Activated naive CD4-positive, alpha-beta T cell treated with anti-CD3 and anti-CD28 coated beads for 36 hours (primary cell): ENCODE data around the gene OVOL2. TPM values are rescaled to one million over a fixed set of nuclear protein-coding genes. Genes with fewer than 3 reads are reported as not detected.

Experiments
- CTCF ChIA-PET: fragments of 350-600 bp; sonication (Branson Sonifier 250); formaldehyde crosslinking; loops from one replicate; lab custom pipeline; 2021; ENCODE audit warnings: antibody characterized with exemption; lab: Charles Lee
- DNase-seq: peaks from one replicate; pipeline ENCODE4 v3.0.0-alpha.2; 2020
- H3K27ac Mint-ChIP-seq: one replicate; pipeline ENCODE4 v1.8.0; 2021; ENCODE audit warnings: mild to moderate bottlenecking, mixed read lengths
- H3K27me3 Mint-ChIP-seq: one replicate; pipeline ENCODE4 v1.8.0; 2021; ENCODE audit warnings: low read depth, mixed read lengths
- H3K36me3 Mint-ChIP-seq: one replicate; pipeline ENCODE4 v1.8.0; 2021; ENCODE audit warnings: low read depth, mixed read lengths
- H3K4me1 Mint-ChIP-seq: one replicate; pipeline ENCODE4 v1.8.0; 2021; ENCODE audit warnings: low read depth, mixed read lengths
- H3K4me3 Mint-ChIP-seq: one replicate; pipeline ENCODE4 v1.8.0; 2021; ENCODE audit warnings: mild to moderate bottlenecking, moderate library complexity, mixed read lengths
- H3K9me3 Mint-ChIP-seq: one replicate; pipeline ENCODE4 v1.8.0; 2021; ENCODE audit warnings: mixed read lengths
- intact Hi-C: fragments of 100-400 bp; cut with micrococcal nuclease; formaldehyde crosslinking; loops from one replicate; pipeline ENCODE4 v1.15.1; 2023
- total RNA-seq, 2 experiments: library from RNA; stranded (reverse); gene quantifications; one replicate each; pipeline ENCODE4 v1.2.3, GENCODE V29; 2021

OVOL2 gene
- total RNA-seq, 2 experiments from 2014 or later: not detected

DNA sequence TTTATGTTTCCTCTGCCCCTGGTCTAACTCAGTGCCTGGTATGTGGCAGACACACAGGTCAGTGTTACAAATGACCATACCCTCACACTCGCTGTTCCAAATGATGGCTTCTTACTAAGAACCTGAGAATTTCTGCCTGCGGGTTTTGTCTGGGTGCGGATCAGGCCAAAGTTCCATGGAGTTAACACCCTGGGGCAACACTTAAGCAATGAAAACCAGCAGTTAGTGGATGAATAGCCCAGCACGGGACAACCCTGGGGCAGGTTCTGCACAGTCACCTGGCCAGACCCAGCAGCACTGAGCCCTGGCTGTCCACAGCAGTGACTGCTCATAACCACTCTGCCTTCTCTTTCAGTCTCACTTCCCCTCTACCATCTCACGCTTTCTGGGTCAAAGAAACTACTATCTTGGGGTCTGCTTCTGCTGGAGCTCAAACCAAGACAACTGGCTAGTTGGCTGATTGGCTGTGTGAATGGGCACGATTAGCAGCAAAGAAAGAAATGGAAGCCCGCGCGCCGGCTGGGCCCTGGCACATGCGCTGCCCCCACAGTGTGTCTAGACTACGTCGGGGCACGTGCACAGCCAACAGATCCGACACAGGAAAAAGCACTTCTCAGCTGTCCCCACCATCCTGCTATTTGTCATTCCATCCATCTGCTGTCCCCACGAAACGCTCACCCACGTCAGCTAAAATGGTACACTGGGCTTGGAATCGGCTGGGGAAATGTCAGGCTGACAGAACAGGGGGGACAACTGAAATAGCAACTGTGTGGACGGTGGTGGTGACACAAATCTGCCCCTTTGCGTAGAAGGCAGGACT lies 52.3 kb downstream of the OVOL2 start:
- H3K4me3 Mint-ChIP-seq: no peak overlapping the region
- H3K27me3 Mint-ChIP-seq: no peaks in the 10 kb centered on the region

GRCh38 chr20:18004384-18005031 lies 53.2 kb downstream of the OVOL2 start:
- Mint-ChIP-seq H3K9me3 (no peaks in the 10 kb centered on the region), H3K27ac (no peak overlapping the region), H3K4me3 (no peak overlapping the region), H3K27me3 (no peaks in the 10 kb centered on the region), H3K36me3 (no peaks in the 10 kb centered on the region), H3K4me1 (no peaks in the 10 kb centered on the region)
- CTCF ChIA-PET: interaction anchor here (1.1 kb wide), 1 partner anchor 9 kb away, joined by 3 read pairs; no protein-coding TSS in a partner anchor
- intact Hi-C loops: no loop called here
- no peak for DNase-seq

More for the DNA sequence above, 52.3 kb downstream of the OVOL2 start:
- intact Hi-C loops: no loop called here
- H3K4me1 Mint-ChIP-seq: no peaks in the 10 kb centered on the region
- no peaks in the 10 kb centered on the region for H3K36me3 Mint-ChIP-seq
- no peak for DNase-seq
- CTCF ChIA-PET: interaction anchor here (1.1 kb wide), 1 partner anchor 8 kb away, joined by 3 read pairs; no protein-coding TSS in a partner anchor
- H3K9me3 Mint-ChIP-seq: no peaks in the 10 kb centered on the region
- no peak overlapping the region for H3K27ac Mint-ChIP-seq

DNA sequence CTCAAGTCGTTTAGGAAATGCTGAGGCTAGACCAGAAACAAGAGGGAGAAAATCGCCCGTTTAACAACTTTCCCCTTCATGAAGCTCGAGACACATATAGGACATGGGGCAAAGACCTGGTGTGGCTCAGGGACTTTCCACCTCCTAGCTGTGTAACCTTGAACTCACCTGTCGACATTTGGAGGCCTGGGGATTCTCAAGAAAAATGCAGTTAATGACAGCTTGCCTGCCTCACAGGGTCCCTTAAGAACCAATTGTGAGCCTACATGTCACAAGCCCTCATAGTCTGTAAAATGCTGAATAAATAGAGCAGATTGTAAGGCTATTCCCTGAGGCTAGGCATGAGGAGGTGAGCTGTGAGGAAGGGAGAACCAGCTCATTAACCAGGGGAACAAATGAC lies 53.8 kb downstream of the OVOL2 start:
- no peak for DNase-seq
- Mint-ChIP-seq H3K9me3 (no peaks in the 10 kb centered on the region), H3K4me1 (no peaks in the 10 kb centered on the region), H3K27ac (no peak overlapping the region), H3K36me3 (no peaks in the 10 kb centered on the region), H3K4me3 (no peak overlapping the region), H3K27me3 (no peaks in the 10 kb centered on the region)
- intact Hi-C loops: no loop called here
- CTCF ChIA-PET: interaction anchor here (1.1 kb wide), 1 partner anchor 9 kb away, joined by 3 read pairs; no protein-coding TSS in a partner anchor

- H3K27me3 Mint-ChIP-seq: peaks cover 11% of the 10 kb centered on the region
- no peaks in the 10 kb centered on the region for H3K9me3 Mint-ChIP-seq
- CTCF ChIA-PET: interaction anchor here (0.6 kb wide), 1 partner anchor 493 kb away, joined by 3 read pairs; no protein-coding TSS in a partner anchor
- no peaks in the 10 kb centered on the region for H3K36me3 Mint-ChIP-seq
- DNase-seq: no peak
- no peak overlapping the region for H3K27ac Mint-ChIP-seq
- H3K4me3 Mint-ChIP-seq: no peak overlapping the region
- intact Hi-C loops: no loop called here
- H3K4me1 Mint-ChIP-seq: no peaks in the 10 kb centered on the region
Measured at GRCh38 chr20:18001131-18001921, 56.4 kb downstream of the OVOL2 start.

GRCh38 chr20:17999566-17999965 lies 58.1 kb downstream of the OVOL2 start:
- CTCF ChIA-PET: interaction anchor here (1.0 to 1.7 kb wide), 2 partner anchors 317 to 494 kb away, joined by 3 to 6 read pairs; partner anchors contain the start of gene RRBP1
- DNase-seq: no peak
- Mint-ChIP-seq H3K27ac (no peak overlapping the region), H3K9me3 (no peaks in the 10 kb centered on the region), H3K4me3 (no peak overlapping the region), H3K36me3 (no peaks in the 10 kb centered on the region), H3K27me3 (peaks cover 12% of the 10 kb centered on the region), H3K4me1 (peaks cover 6% of the 10 kb centered on the region)
- intact Hi-C loops: no loop called here

DNA sequence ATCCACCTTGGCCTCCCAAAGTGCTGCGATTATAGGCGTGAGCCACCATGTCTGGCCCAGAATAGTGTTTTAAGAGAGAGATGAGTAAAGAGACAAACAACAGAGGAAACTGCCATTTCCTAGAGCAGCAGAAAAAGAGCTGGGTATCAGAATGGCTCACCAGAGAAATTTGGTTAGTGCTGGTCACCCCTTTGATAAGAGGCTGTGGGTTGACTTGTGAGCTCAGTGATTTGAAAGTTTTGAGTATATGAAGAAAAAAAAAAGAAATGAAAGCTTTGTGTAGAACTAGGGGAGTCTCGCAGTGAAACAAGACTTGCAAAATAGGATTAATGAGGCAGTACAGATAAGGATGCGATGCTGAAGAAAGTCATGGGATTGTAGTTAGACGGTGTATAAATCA lies 59.3 kb downstream of the OVOL2 start:
- Mint-ChIP-seq H3K27ac (no peak overlapping the region), H3K36me3 (no peaks in the 10 kb centered on the region), H3K4me3 (no peak overlapping the region), H3K4me1 (peaks cover 6% of the 10 kb centered on the region), H3K27me3 (peaks cover 12% of the 10 kb centered on the region), H3K9me3 (no peaks in the 10 kb centered on the region)
- DNase-seq: no peak
- intact Hi-C loops: no loop called here
- CTCF ChIA-PET: interaction anchor here (0.6 to 1.7 kb wide), 4 partner anchors 26 to 493 kb away, joined by 3 to 6 read pairs (median 4); no protein-coding TSS in a partner anchor

GRCh38 chr20:17995967-17996819 lies 61.5 kb downstream of the OVOL2 start:
- Mint-ChIP-seq H3K4me3 (no peak overlapping the region), H3K36me3 (peaks cover 2% of the 10 kb centered on the region), H3K4me1 (peaks cover 21% of the 10 kb centered on the region), H3K9me3 (no peaks in the 10 kb centered on the region), H3K27ac (no peak overlapping the region), H3K27me3 (peaks cover 12% of the 10 kb centered on the region)
- CTCF ChIA-PET: interaction anchor here (0.7 to 2.6 kb wide), 15 partner anchors 13 to 502 kb away, joined by 3 to 11 read pairs (median 3); partner anchors contain the start of genes DSTN and RRBP1
- peak; percentile 59 for DNase-seq
- intact Hi-C loops: loop anchor here (1.0 to 2.0 kb wide), 7 partner anchors 27 to 492 kb away; partner anchors contain the start of genes MGME1 and RRBP1

GRCh38 chr20:17993546-17993945 lies 64.2 kb downstream of the OVOL2 start:
- Mint-ChIP-seq H3K27me3 (peaks cover 12% of the 10 kb centered on the region), H3K4me3 (no peak overlapping the region), H3K36me3 (peaks cover 15% of the 10 kb centered on the region), H3K4me1 (peaks cover 21% of the 10 kb centered on the region), H3K27ac (no peak overlapping the region), H3K9me3 (no peaks in the 10 kb centered on the region)
- DNase-seq: no peak
- CTCF ChIA-PET: interaction anchor here (1.0 to 2.5 kb wide), 3 partner anchors 10 to 35 kb away, joined by 3 to 11 read pairs (median 4); no protein-coding TSS in a partner anchor
- intact Hi-C loops: loop anchor here (5.0 kb wide), 1 partner anchor 36 kb away; no protein-coding TSS in a partner anchor

DNA sequence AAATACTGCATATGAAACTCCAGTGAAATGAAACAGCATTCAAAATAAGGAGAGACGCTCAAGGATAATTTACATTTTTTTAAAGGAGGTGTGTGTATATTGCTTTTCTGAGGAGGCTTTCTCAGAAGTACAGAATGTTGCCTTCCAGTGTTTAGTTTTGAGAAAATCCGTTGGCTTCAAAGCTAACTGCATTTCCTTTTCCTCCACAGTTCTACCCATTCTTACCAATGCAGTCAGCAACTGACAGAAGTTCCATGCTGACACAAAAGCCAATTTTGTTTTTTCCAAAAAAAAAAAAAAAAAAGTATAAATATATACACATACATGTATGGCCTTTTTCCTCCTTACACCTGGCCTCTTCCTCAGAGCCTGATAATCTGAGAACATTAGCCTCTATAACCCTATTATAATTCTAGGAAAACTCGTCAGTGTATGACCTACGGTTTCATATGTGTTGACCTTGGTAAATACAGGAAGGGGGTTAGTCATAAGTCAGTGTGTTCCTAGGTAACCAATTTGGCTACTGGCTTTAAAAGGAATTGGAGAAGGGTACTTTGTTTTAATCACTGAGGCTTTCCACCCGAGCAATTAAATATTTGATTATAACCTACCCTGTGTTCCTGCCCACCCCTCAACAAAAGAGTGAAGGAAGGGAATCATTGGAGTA lies 64.7 kb downstream of the OVOL2 start:
- Mint-ChIP-seq H3K4me1 (peaks cover 24% of the 10 kb centered on the region), H3K4me3 (no peak overlapping the region), H3K36me3 (peaks cover 20% of the 10 kb centered on the region), H3K27ac (peak overlapping the region; percentile 56), H3K27me3 (peaks cover 9% of the 10 kb centered on the region), H3K9me3 (no peaks in the 10 kb centered on the region)
- CTCF ChIA-PET: interaction anchor here (0.7 to 1.8 kb wide), 5 partner anchors 24 to 422 kb away, joined by 3 to 9 read pairs (median 3); partner anchors contain the start of genes MGME1 and SNX5
- no peak for DNase-seq
- intact Hi-C loops: loop anchor here (1.0 to 5.0 kb wide), 3 partner anchors 25 to 311 kb away; partner anchors contain the start of genes RRBP1 and SNX5

DNA sequence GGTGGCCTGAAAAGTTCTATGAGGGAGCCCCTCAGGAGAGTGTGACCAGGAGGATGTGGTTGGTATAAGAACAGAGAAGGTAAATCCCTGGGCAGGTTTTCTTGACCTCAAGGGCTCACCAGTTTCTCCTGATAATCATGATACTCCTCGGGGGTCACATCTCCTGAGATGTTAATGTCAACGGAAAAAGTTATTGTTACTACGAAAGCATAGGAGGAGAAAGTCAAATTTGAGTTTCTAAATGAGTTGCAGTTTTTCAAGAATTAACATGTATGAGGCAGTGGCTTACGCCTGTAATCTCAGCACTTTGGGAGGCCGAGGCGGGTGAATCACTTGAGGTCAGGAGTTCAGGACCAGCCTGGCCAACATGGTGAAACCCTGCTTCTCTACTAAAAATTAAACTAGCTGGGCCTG lies 65.5 kb downstream of the OVOL2 start:
- DNase-seq: peak; percentile 66
- H3K27ac Mint-ChIP-seq: peak overlapping the region; percentile 54
- H3K4me3 Mint-ChIP-seq: no peak overlapping the region
- H3K27me3 Mint-ChIP-seq: peaks cover 4% of the 10 kb centered on the region
- intact Hi-C loops: loop anchor here (1.0 to 5.0 kb wide), 3 partner anchors 24 to 310 kb away; partner anchors contain the start of genes RRBP1 and SNX5
- CTCF ChIA-PET: interaction anchor here (0.9 to 1.0 kb wide), 2 partner anchors 23 to 55 kb away, joined by 3 read pairs; partner anchors contain the start of genes MGME1 and SNX5
- peaks cover 30% of the 10 kb centered on the region for H3K4me1 Mint-ChIP-seq
- no peaks in the 10 kb centered on the region for H3K9me3 Mint-ChIP-seq
- peaks cover 26% of the 10 kb centered on the region for H3K36me3 Mint-ChIP-seq
